ENCODE measurements around the gene HAX1. TPM values are rescaled to one million over a fixed set of nuclear protein-coding genes. Genes with fewer than 3 reads are reported as not detected.

HAX1 gene
- total and polyA plus RNA-seq, 10 of the 15 experiments (the other 5 are each of a cell fraction or from before 2014, with no cell fraction given): 95.3 to 288 (median 147) TPM

GRCh38 chr1:154258784-154259183, 13.6 kb upstream of the HAX1 start:
- ChIA-PET POLR2A (interaction anchor here (0.8 to 1.0 kb wide), 2 partner anchors 35 to 467 kb away, joined by 3 to 5 read pairs; no protein-coding TSS in a partner anchor), RAD21 (ENCODE audit: unreplicated experiment) (interaction anchor here (0.9 kb wide), 1 partner anchor 76 kb away, joined by 3 read pairs; no protein-coding TSS in a partner anchor), SMC1A (ENCODE audit: uncharacterized antibody, unreplicated experiment) (interaction anchor here (0.6 to 1.3 kb wide), 8 partner anchors 12 to 344 kb away, joined by 3 to 5 read pairs (median 3); partner anchors contain the start of gene HAX1), CTCF (interaction anchor here (0.7 kb wide), 1 partner anchor 76 kb away, joined by 4 read pairs; no protein-coding TSS in a partner anchor)
- in situ Hi-C loops (cut with MboI): no loop called here
- intact Hi-C loops (cut with micrococcal nuclease; ENCODE audit: unreplicated experiment): no loop called here
- Histone ChIP-seq H4K20me1 (ENCODE audit: control insufficient read depth, insufficient read depth) (no peaks in the 10 kb centered on the region), H3K4me2 (ENCODE audit: control insufficient read depth, insufficient read depth) (no peak overlapping the region), H3K36me3 (ENCODE audit: control insufficient read depth in 2 of 2, insufficient read depth in 2 of 2, low read length in 1 of 2) (peaks cover 44 to 66% of the 10 kb centered on the region in 2 experiments), H3K4me1 (ENCODE audit: control insufficient read depth, insufficient read depth, low read length) (no peaks in the 10 kb centered on the region), H3K27ac (ENCODE audit: control insufficient read depth, insufficient read depth) (no peak overlapping the region), H3K9me3 (replicated peaks; ENCODE audit: control insufficient read depth, insufficient read depth, low read length) (no peaks in the 10 kb centered on the region), H3K4me3 (no peak overlapping the region), H2AFZ (ENCODE audit: control insufficient read depth, low read depth, low read length) (no peak overlapping the region), H3K79me2 (ENCODE audit: control insufficient read depth, insufficient read depth, low read length) (no peaks in the 10 kb centered on the region; the same call in 1 of the 2 replicates), H3K9ac (ENCODE audit: control insufficient read depth, insufficient read depth, low read length) (no peak overlapping the region), H3K27me3 (replicated peaks in 1 of 2; ENCODE audit: control insufficient read depth in 2 of 2, insufficient read depth in 2 of 2, low read length in 1 of 2) (no peaks in the 10 kb centered on the region)
- FAIRE-seq (no peak), DNase-seq (ENCODE audit: low read depth, low spot score) (no peak), ATAC-seq (no peak)
- WGBS (ENCODE audit: insufficient coverage, insufficient replicate concordance, low lambda C conversion rate, missing lambda C conversion rate): 93% methylated on average over 2 of the region's 2 CpGs
- no TSS peak for BruUV-seq (replicated peaks)
- TF ChIP-seq NFIC (IDR thresholded peaks at IDR 0.05; ENCODE audit: low read depth, low read length) (no peak), PML (IDR thresholded peaks at IDR 0.05; ENCODE audit: low read length) (no peak), NR2F1 (conservative IDR thresholded peaks at IDR 0.05) (no peak), HDGF (IDR thresholded peaks at IDR 0.05) (no peak), SPI1 (IDR thresholded peaks at IDR 0.05; ENCODE audit: borderline replicate concordance, insufficient read depth, low read depth, low read length) (no peak), TCF7 (IDR thresholded peaks at IDR 0.05; ENCODE audit: borderline replicate concordance) (no peak), YY1 (IDR thresholded peaks at IDR 0.05; ENCODE audit: low read depth, low read length) (no peak)

DNA sequence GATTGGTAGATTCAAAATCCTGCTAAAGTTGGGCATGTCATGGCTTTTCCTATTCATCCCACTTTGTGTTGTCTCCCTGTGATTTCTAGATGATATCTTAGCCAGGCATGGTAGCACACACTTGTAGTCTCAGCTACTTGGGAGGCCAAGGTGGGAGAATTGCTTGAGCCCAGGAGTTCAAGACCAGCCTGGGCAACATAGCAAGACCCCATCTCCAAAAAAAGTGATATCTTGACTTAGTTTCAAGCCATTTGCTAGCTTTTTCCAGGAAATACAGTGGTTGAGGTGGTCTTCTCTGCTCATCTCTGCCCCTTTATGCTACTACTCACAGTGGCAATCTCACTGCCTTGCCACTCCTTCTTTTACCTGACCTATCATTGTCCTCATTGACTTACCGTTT, 12.3 kb upstream of the HAX1 start:
- Histone ChIP-seq H3K4me2 (ENCODE audit: control insufficient read depth, insufficient read depth) (no peak overlapping the region), H3K27ac (ENCODE audit: control insufficient read depth, insufficient read depth) (no peak overlapping the region), H4K20me1 (ENCODE audit: control insufficient read depth, insufficient read depth) (no peaks in the 10 kb centered on the region), H3K36me3 (ENCODE audit: control insufficient read depth in 2 of 2, insufficient read depth in 2 of 2, low read length in 1 of 2) (peaks cover 43 to 69% of the 10 kb centered on the region in 2 experiments), H3K27me3 (replicated peaks in 1 of 2; ENCODE audit: control insufficient read depth in 2 of 2, insufficient read depth in 2 of 2, low read length in 1 of 2) (no peaks in the 10 kb centered on the region), H3K9me3 (replicated peaks; ENCODE audit: control insufficient read depth, insufficient read depth, low read length) (no peaks in the 10 kb centered on the region), H2AFZ (ENCODE audit: control insufficient read depth, low read depth, low read length) (no peak overlapping the region), H3K4me1 (ENCODE audit: control insufficient read depth, insufficient read depth, low read length) (no peaks in the 10 kb centered on the region), H3K79me2 (ENCODE audit: control insufficient read depth, insufficient read depth, low read length) (no peaks in the 10 kb centered on the region; the same call in 1 of the 2 replicates), H3K9ac (ENCODE audit: control insufficient read depth, insufficient read depth, low read length) (no peak overlapping the region), H3K4me3 (no peak overlapping the region)
- no TSS peak for BruUV-seq (replicated peaks)
- ATAC-seq (no peak), FAIRE-seq (no peak), DNase-seq (ENCODE audit: low read depth, low spot score) (no peak)
- POLR2A ChIA-PET: no interaction called here
- RAD21 ChIA-PET (ENCODE audit: unreplicated experiment): interaction anchor here (1.6 kb wide), 1 partner anchor 60 kb away, joined by 3 read pairs; no protein-coding TSS in a partner anchor
- CTCF ChIA-PET: interaction anchor here (0.9 kb wide), 1 partner anchor 11 kb away, joined by 3 read pairs; no protein-coding TSS in a partner anchor
- 100% methylated on average over 1 of the region's 1 CpG for WGBS (ENCODE audit: insufficient coverage, insufficient replicate concordance, low lambda C conversion rate, missing lambda C conversion rate)
- in situ Hi-C loops (cut with MboI): no loop called here
- SMC1A ChIA-PET (ENCODE audit: uncharacterized antibody, unreplicated experiment): no interaction called here
- intact Hi-C loops (cut with micrococcal nuclease; ENCODE audit: unreplicated experiment): no loop called here
- TF ChIP-seq BRCA1 (IDR thresholded peaks at IDR 0.05; ENCODE audit: low read depth, low read length) (no peak), USF2 (IDR thresholded peaks at IDR 0.05; ENCODE audit: borderline replicate concordance, low read depth, low read length) (no peak), NFIC (IDR thresholded peaks at IDR 0.05; ENCODE audit: low read depth, low read length) (no peak), MEF2A (IDR thresholded peaks at IDR 0.05; ENCODE audit: insufficient read depth, low read depth, low read length) (no peak), SMAD1 (IDR thresholded peaks at IDR 0.05; ENCODE audit: low read depth, partially characterized antibody) (no peak), PAX5 (IDR thresholded peaks at IDR 0.05; ENCODE audit: borderline replicate concordance, low read depth, low read length) (no peak)
- TF ChIP-seq, protein P1, sequence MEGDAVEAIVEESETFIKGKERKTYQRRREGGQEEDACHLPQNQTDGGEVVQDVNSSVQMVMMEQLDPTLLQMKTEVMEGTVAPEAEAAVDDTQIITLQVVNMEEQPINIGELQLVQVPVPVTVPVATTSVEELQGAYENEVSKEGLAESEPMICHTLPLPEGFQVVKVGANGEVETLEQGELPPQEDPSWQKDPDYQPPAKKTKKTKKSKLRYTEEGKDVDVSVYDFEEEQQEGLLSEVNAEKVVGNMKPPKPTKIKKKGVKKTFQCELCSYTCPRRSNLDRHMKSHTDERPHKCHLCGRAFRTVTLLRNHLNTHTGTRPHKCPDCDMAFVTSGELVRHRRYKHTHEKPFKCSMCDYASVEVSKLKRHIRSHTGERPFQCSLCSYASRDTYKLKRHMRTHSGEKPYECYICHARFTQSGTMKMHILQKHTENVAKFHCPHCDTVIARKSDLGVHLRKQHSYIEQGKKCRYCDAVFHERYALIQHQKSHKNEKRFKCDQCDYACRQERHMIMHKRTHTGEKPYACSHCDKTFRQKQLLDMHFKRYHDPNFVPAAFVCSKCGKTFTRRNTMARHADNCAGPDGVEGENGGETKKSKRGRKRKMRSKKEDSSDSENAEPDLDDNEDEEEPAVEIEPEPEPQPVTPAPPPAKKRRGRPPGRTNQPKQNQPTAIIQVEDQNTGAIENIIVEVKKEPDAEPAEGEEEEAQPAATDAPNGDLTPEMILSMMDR (IDR thresholded peaks at IDR 0.05 in 2 of 3, conservative IDR thresholded peaks at IDR 0.05 in 1 of 3; ENCODE audit: control insufficient read depth in 2 of 3, extremely low read depth in 1 of 3, insufficient read depth in 1 of 3, low read depth in 3 of 3, low read length in 3 of 3): no peak
